ENCODE data around the gene CLCF1.
A peak's percentile ranks its signal among the peaks of the same experiment; 100 is the strongest.
"Not testable (repeated sequence)": the region's sequence is repeated elsewhere in the genome, so short reads cannot be mapped to it uniquely, and the experiment has no call there.

The CLCF1 gene

DNA sequence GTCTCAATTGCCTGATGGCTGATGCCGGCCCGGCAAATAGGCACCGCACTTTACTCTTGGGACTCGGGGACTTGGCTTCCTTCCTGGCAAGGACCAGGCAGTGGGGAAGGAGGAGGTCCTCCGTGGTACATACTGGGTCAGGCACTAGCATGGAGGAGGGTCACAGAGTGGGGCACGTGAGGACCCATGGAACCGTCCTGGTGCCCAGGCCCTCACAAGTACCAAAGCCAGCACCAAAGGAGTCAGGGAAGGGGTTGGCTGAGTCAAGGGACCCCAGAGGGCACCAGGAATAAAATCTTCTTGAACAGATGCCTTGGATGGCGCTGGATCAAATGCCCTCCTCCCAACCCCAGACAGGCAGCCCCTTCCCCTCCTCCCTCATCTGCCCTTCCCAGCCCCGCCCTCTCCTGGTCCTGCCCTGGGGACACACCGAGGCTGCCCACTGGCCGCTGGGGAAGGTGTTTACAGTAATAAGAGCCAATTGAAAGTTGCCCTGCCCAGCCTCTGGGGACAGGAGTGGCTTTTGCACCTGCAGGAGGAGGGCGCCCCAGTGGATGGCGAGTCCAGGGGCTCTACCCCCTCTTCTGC lies 36.5 kb upstream of the CLCF1 start:
- no peak for DNase-seq (ENCODE audit: low read depth, low spot score)
- H3K4me3 ChIP-seq (ENCODE audit: low read length), result peak overlapping the region; percentile 55

- peak overlapping the region; percentile 55 for H3K4me3 ChIP-seq (ENCODE audit: low read length)
- DNase-seq (ENCODE audit: low read depth, low spot score), result peak; percentile 96
Observed at GRCh38 chr11:67409261-67409666, 35.9 kb upstream of the CLCF1 start.

GRCh38 chr11:67408437-67409200 lies 35.2 kb upstream of the CLCF1 start:
- peak; percentile 60 for DNase-seq (ENCODE audit: low read depth, low spot score)
- peak overlapping the region; percentile 55 for H3K4me3 ChIP-seq (ENCODE audit: low read length)

DNA sequence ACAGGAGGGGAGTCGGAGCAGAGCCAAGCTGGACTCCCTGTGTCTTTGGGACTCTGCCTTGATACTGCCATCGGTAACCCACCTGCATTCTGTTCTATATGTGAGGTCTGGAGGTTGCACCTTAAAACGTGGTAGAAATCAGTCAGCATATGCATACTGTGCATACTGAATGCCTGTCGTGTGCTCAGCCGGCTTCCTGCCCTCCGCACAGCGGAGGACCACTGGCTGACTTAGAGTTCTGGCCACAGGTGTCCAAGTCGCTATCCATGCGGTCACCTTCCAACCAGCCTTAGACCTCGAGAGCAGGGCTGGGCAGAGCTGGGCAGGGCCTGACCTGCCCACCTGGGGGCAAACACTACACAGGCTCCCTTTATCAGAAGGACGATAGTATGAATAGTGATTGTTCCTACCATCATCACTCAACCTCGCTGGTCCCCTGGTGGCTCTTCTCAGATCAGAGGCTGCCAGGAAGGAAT lies 34.3 kb upstream of the CLCF1 start:
- no peak for DNase-seq (ENCODE audit: low read depth, low spot score)
- peak overlapping the region; percentile 55; the same call in 1 of the 2 replicates for H3K4me3 ChIP-seq (ENCODE audit: low read length)

GRCh38 chr11:67406969-67407687 lies 33.7 kb upstream of the CLCF1 start:
- H3K4me3 ChIP-seq (ENCODE audit: low read length), result no peak overlapping the region
- DNase-seq (ENCODE audit: low read depth, low spot score), result no peak

- H3K4me3 ChIP-seq (ENCODE audit: low read length), result no peak overlapping the region
- no peak for DNase-seq (ENCODE audit: low read depth, low spot score)
Observed at GRCh38 chr11:67406420-67406968, 33.1 kb upstream of the CLCF1 start.

DNA sequence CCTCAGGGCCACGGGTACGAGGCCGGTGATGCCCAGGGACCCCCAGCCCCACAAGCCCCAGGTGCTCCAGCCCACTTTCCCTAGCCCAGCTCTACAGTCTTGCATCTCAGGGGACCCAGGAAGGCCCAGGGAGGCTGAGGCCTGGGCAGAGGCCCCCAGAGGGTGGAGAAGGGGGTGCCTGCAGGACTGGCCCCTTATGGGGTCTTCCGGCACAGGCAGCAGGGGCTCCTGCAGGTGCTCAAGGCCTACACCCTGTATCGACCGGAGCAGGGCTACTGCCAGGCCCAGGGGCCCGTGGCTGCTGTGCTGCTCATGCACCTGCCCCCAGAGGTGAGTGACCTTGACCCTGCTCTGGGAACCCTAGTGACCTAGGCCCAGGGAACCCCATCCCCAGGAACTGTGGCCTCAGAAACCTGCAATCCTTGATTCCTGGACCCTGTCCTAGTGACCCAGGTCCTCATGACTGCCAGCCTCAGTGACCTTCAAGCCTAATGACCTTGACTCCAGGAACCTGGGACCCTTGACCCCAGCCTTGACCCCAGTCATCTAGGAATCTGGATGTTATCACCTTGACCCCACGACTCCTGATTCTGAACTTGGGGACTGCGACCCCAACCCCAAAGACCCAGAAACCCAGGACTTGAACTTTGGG lies 32.4 kb upstream of the CLCF1 start:
- no peak for DNase-seq (ENCODE audit: low read depth, low spot score)
- no peak overlapping the region for H3K4me3 ChIP-seq (ENCODE audit: low read length)

GRCh38 chr11:67405196-67405567 lies 31.8 kb upstream of the CLCF1 start:
- no peak for DNase-seq (ENCODE audit: low read depth, low spot score)
- peak overlapping the region; percentile 84 for H3K4me3 ChIP-seq (ENCODE audit: low read length)

DNA sequence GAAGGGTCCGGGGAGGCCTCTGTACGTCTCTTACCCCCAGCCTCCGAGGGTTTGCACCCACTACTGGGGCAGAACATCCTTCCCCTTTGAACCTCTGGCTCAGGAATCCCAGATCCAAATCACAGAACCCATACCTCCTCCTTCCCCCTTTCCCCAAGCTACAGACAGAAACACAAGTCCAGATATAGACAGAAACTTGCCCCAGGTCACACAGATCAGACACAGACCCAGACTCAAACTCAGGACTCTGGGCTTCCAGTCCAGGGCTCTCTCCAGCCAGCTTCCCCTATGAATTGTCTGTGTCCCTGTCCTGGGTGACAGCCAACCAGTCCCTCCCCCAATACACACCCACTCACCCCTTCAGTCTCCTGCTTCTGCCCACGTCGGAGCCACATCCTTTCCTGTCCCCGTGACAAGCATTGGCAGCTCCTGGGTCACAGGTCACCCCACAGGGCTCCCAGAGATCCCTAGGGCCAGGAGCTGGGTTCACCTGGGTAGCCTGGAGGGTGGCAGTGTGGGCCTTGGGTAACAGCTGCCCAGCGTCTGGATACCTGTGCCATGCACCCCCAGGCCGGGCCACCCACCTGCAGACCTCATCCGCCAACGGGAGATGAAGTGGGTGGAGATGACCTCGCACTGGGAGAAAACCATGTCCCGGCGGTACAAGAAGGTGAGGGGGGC lies 31.3 kb upstream of the CLCF1 start:
- H3K4me3 ChIP-seq (ENCODE audit: low read length), result peak overlapping the region; percentile 84
- peak; percentile 51 for DNase-seq (ENCODE audit: low read depth, low spot score)

DNA sequence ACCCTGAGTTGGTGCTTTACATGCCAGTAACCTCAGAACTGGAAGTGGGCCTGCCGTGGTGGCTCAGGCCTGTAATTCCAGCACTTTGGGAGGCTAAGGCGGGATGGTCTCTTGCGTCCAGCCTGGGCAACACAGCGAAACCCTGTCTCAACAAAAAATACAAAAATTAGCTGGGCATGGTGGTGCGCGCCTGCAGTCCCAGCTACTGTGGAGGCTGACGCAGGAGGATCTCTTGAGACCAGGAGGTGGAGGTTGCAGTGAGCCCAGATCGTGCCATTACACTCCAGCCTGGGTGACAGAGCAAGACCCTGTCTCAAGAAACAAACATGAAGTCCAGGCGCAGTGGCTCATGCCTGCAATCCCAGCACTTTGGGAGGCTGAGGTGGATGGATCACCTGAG lies 29.7 kb upstream of the CLCF1 start:
- H3K4me3 ChIP-seq (ENCODE audit: low read length), result peak overlapping the region; percentile 84
- DNase-seq (ENCODE audit: low read depth, low spot score), result not testable (repeated sequence)

DNA sequence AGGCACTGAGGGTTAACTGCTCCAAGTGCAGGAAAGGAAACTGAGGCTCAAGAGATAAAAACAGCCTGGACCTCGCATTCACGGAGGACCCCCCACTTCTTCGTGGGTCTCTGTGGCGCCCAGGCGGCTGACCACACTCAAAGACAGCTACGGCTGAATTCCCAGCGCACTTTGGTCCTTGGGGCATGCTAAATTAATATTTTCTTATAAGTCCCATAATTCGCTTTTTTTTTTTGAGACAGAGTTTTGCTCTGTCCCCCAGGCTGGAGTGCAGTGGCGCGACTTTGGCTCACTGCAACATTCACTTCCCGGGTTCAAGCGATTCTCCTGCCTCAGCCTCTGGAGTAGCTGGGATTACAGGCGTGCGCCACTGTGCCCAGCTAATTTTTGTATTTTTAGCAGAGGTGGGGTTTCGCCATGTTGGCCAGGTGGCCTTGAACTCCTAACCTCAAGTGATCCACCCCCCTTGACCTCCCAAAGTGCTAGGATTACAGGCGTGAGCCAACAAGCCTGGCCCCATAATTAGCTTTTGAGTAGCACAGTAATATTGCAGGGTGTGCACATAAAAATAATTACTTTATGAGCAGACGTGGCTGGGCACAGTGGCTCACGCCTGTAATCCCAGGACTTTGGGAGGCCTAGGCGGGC lies 28.9 kb upstream of the CLCF1 start:
- DNase-seq (ENCODE audit: low read depth, low spot score), result not testable (repeated sequence)
- H3K4me3 ChIP-seq (ENCODE audit: low read length), result peak overlapping the region; percentile 56

DNA sequence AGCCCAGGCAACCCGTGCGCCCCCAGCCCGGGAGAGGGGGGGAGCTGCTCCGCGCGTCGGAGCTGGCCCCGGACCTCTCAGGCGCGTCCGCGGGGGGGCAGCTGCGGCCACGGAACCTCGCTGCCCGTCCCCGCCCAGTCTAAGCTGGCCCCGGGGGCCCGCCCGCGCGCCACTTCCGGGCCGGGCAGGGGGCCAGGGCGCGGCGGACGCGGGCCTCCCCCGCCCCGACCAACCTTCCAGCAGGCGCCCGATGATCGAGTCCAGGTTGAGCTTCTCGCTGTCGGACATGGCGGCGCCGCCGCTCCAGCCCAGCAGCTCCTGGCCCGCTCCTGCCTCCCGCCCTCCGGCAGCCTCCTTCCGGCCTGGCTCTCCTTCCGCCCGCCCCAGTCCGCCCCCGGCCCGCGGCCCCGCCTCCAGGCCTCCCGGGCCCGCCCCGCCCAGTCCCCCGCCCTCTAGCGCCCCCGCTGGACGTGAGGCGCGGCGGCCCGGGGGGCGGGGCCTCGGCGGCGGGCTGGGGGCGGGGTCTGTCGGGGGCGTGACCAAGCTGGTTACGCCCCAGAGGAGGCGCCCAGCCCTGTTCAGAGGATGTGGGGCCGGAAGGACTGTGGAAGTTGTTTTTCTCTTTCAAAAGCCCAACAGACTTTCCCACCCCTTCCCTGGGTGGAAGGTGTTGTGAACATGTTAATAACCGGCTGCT lies 28.2 kb upstream of the CLCF1 start, which contains the start of gene PPP1CA:
PPP1CA (minus strand) TSS at position 364 of the 697 bp plus-strand sequence; CDS start at position 288, 76 bp downstream.
- DNase-seq (ENCODE audit: low read depth, low spot score), result peak; percentile 93
- peak within 1 kb of the TSS; percentile 79 for H3K4me3 ChIP-seq (ENCODE audit: low read length)

DNA sequence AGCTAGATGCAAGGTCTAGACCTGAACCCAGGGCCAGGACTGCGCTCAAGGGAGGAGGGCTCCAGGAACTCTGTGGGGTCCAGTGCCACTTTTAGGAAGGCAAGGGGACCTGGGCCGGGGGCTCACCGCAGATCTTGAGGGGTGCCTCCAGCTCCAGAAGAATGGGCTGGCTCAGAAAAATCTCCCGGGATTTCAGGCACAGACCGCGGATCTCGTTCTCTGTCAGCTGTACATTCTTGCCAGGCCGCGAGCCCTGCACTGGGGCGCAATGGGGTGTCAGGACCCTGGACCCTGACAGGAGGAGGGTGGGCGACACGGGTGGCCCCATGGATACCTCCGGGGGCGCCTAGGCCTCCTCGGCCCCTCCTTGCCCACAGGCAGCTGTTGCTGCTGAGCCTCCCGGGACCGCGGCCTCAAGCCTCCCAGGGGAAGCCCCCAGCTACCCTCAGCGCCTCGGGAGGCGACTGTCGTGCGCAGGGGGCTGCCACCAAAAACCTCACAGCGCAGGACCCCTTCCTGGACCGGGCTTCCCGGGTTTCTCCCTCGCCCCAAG lies 27.6 kb upstream of the CLCF1 start:
- H3K4me3 ChIP-seq (ENCODE audit: low read length), result peak overlapping the region; percentile 79
- DNase-seq (ENCODE audit: low read depth, low spot score), result no peak

DNA sequence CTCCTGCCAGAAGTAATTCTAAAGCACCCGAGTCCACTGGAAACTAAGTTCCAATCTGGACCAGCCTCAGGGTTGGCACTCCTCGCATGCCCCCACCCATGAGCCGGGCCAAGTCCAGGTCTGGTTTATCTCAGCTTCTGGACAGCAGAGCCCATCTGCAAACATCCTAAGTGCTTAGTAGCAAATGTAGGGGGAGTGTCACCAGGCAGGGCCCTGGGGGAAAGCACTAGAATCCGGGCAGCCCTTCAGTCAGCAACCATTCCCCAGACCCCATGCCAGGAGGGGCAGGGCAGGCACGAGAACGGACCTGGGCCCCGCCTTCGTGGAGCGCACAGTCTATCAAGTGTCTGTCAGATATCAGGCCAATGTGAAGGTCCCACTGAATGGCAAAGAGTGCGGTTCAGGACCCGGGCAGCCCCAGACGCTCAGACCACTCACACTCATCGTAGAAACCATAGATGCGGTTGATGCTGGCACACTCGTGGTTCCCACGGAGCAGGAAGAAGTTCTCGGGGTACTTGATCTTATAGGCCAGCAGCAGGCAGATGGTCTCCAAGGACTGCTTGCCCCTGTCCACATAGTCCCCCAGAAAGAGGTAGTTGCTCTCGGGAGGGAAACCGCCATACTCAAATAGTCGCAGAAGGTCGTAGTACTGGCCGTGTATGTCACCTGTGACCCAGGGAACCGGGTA lies 27.0 kb upstream of the CLCF1 start:
- peak overlapping the region; percentile 79 for H3K4me3 ChIP-seq (ENCODE audit: low read length)
- no peak for DNase-seq (ENCODE audit: low read depth, low spot score)

DNA sequence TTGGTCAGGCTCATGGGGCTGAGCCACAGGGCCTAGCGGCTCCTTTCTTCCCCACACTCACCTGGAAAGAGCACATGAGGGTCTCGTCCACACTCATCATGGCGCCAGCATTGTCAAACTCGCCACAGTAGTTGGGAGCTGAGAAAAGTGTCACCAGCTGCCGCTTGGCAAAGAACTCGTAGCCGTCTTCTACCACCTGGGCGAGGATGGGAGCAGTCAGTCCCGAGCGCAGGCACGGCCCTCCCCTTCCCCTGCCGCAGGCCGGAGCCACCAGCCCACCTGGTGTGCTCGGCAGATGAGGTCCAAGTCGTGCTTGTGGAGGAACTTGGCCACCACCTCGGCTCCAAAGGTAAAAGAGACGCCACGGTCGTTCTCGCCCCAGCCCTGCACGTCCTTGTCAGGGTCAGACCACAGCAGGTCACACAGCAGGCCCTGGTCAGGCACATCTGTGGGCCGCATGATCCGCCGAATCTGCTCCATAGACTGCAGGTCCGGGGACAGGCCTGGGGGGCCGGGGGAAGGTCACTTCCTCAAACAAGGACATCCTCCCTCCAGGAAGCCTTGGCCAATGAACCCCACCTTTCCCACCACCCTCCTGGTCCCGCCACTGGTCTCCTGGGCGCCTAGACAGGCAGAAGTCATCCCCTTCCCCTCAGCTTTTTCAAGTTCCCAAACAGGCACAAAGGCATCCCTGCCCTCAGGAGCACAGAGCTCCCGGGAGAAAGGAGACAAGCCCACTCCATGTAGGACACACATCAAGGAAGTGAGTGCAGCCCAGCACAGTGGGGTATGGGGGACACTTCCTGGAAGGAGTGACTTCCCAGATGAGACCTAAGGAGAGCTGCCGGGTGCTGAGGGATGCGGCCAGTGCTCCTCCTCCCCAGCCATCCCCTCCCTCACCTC lies 25.5 kb upstream of the CLCF1 start:
- H3K4me3 ChIP-seq (ENCODE audit: low read length), result no peak overlapping the region
- no peak for DNase-seq (ENCODE audit: low read depth, low spot score)

Data from Jurkat, Clone E6-1 (cell line).